Left kidney (tissue), 2 donors: ENCODE data around the gene SLAMF8. TPM values are rescaled to one million over a fixed set of nuclear protein-coding genes. Genes with fewer than 3 reads are reported as not detected.

Experiments used
- DNase-seq: peaks from one replicate; pipeline ENCODE4 v3.0.0-alpha.2; 2013
- polyA plus RNA-seq: library from polyadenylated mRNA; unstranded; fragments of 120-200 nt; gene quantifications from one replicate; pipeline ENCODE4 v1.2.1, GENCODE V29; 2013; ENCODE audit not compliant: insufficient read length

Gene SLAMF8
- polyA plus RNA-seq, 1 donor, result 0.80 TPM

DNA sequence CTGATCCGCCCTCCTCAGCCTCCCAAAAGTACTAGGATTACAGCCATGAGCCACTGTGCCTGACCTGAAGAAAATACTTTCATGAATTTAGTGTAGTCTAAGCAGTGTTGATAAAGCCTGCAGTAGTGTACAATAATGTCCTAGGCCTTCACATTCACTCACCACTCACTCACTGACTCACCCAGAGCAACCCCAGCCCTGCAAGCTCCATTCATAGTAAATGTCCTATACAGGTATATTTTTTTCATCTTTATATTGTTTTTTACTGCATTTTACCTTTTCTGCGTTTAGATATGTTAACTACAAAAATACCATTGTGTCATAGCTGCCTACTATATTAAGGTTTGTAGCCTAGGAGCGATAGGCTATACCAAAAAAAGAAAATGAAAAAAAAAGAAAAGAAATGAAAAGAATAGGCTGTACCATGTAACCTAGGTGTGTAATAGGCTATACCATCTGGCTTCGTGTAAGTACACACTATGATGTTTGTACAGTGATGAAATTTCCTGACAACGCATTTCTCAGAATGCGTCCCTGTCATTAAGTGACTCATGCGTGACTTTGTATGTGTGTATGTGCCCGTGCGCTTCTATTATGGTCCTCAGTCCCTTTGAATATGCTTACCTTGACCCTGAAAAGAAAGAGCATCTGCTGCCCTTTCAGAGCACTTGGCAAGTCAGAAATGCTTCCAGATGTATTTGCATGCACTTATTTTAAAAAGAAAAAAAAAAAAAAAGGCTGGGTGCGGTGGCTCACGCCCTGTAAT lies 9.2 kb upstream of the SLAMF8 start:
- DNase-seq, result no peak

DNA sequence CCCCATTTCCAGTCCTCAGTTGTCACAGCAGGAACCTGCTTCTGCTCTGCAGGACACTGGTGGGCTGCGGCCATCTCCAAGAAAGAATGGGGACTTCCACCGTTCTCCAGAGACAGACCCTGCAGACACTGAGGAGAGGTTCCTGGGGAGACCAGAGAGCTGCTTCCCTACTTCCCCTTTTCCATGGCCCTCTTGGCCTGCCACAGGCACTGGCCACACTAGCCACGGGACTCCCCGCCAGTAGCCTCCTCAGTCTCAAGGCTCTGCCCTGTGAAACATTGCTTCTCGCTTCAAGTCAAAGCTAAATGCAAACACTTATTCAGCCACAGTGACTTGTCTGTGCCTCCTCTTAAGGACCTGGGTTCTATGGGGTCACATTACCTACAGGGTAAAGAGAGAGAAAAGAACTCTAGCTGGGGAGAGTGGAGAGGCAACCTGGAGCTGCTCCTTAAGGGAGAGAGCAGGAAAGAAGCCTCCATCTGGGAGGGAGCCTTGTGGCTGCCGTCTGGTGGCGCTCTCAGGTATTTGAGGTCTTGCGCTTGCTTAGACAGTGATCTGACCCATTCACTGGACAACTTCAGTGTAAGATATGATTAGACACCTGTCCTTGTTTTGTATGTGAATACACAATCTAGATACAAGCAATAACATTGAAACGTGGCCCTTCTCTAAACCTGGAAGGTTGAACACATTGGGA lies 5.4 kb upstream of the SLAMF8 start:
- no peak for DNase-seq

DNA sequence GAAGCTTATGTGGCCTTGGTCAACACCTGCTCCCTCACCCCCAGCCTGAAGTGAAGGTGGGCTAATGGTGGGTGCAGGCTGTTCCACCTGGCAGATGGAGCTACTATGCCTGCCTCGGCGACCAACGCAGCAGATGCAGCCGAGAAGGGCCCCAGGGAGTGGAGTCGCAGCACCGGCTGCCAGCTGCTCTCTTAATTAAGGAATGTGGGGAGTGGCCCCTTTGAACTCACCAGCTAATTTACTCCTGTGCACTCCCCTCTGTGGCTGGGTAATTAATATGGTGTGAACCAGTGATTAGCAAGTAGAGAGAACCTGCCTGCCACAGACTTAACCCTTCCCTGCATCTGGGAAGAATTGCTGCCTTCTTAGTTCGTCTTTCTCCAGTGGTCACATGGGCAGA lies 3.3 kb upstream of the SLAMF8 start:
- DNase-seq, result peak; percentile 50

DNA sequence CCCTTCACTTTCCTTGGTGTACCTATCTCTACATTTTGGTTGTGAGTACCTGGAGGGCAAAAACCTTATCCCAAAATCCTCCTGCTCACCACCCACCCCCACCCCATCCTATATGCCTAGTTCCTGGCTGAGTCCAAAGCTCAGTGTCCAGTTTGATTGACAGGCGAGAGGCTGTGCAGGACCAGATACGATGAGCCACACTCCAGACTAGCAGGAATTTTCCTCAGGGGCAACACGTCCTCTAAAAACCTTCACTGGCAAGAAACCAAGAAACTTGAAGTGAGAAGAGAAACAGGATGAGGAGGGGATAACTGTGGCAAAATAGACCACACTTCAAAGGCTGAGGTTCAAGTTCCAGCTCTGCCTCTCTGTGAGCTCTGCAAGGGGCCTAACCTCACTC lies 1.1 kb upstream of the SLAMF8 start:
- no peak for DNase-seq

DNA sequence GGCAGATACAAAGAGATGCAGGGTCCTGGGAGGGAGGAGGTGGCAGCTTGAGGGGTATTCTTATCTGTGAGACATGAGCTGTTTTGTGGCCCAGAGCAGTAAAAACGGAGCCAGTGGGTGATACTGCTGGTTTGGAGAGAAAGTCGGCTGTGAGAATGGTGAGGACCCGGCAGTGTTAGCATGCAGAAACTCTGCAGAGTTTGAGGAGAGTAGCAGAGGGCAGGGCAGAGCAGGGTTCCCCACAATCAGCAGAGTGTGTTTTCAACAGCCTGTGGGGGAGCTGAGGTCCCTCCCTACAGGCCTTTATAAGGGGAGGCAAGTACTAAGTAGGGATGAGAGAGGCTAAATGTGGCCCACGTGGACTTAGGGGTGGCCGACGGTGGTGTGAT lies 423 bp downstream of the SLAMF8 start:
- DNase-seq, result no peak

DNA sequence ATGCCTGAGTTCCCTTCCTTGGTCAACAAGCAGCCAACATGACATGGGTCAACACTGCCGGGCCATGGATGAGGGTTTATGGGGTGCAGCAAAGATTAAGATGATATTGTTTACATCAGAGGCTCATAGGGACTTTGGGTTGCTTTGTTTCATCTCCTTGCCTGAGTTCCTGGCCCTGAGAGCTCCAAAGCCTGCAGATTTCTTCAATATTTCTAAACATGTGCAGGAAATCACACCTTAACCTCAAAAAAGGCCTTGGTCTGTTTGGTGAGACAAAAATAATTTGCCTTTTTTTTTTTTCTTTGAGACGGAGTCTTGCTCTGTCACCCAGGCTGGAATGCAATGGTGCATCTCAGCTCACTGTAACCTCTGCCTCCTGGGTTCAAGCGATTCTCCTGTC lies 876 bp downstream of the SLAMF8 start:
- no peak for DNase-seq

DNA sequence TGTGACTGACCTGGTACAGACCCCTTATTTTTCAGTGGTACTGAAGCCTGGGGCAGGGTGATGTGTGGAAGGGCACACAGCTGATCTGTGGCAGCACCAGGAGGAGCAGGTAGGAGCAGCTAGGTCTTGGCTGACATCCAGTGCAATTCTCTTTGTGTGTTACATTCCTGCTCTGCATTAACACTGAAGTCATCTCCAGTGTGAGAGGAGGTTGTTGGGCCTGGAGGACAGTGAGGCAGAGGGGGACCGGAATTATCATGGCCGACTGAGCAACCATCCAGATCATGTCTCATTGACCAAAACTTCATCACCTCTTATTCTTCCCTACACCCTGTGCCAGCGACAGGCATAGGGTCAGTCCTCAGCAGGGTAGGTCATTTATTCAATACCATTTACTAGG lies 1.5 kb downstream of the SLAMF8 start:
- no peak for DNase-seq

DNA sequence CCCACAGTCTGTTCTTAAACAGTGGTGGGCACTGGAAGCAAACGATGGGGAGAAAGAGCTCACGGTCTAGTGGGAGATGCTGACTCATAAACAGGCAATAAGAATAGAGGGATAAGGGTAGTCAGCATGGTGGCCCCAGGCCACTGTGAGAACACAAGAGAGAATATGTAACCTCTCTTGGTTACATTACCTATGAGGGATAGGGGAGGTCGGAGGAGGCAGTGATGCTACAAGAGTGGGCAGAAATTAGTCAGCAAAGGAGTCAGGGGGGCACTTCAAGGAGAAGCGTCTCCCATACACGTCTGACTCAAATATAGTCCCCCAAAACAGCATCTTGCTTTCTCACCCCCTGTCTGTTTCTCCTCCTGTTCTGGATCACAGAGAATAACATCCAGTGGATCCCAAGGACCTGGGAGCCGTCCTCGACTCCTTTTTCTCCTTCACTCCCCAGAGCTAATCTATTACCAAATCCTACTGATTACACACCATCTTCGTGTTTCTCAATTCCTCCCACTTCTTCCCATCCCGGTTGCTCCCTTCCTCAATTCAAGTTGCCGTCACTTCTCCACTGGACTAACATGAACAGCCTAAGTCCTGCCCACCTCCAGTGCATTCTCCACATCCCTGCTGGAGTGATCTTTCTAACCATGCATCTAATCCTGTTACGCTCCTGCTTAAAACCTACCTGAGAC lies 2.1 kb downstream of the SLAMF8 start:
- no peak for DNase-seq

DNA sequence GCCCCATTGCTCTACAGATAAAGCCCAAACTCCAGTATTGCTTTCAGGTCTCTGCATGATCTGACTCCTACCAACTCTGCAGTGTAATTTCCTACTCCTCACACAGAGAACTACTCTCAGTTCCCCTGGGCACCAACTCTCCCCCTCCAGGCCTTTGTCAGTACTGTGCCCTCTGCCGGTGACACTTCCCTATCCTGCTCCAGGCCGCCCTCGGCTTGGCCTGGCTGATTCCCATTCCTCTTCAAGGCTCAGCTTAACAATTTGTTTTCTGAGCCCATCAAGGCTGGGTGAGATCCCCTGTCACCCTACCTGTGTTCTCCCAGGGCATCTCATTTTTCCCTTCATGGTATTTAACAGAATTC lies 2.6 kb downstream of the SLAMF8 start:
- DNase-seq, result peak; percentile 17

DNA sequence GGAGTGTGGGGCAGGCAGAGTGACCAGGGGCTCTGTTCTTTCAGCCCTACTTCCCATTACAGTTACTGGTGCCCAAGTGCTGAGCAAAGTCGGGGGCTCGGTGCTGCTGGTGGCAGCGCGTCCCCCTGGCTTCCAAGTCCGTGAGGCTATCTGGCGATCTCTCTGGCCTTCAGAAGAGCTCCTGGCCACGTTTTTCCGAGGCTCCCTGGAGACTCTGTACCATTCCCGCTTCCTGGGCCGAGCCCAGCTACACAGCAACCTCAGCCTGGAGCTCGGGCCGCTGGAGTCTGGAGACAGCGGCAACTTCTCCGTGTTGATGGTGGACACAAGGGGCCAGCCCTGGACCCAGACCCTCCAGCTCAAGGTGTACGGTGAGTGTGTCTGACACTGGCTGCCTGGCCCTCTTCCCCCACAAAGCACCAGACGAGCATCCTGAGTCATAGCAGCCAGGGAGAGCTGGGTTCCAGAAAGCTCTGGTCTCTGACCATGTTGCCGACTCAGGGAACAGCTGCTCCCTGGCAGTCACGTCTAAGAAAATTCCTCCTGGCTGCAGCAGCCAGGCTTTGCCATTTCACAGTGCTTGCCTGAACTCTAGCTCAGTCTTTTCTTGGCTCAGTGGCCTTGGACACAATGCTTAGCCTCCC lies 3.3 kb downstream of the SLAMF8 start:
- DNase-seq, result no peak

DNA sequence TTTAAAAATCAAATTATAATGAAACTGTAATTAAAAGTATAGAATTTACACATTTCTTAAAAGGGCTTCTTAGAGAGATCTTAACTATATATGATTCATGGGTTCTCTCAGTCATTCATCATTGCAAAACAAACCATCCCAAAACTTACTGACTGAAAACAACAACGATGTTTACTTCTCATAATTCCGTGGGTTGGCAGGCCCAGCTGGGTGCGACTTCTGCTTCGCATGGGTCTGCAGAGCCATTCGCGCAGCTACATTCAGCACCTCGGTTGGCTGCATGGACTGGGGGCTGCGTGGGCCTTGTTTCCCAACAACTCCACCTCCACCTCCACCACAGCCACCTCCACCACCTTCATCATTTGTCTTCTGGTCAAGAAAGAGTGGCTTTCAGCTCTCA lies 4.0 kb downstream of the SLAMF8 start:
- DNase-seq, result no peak

DNA sequence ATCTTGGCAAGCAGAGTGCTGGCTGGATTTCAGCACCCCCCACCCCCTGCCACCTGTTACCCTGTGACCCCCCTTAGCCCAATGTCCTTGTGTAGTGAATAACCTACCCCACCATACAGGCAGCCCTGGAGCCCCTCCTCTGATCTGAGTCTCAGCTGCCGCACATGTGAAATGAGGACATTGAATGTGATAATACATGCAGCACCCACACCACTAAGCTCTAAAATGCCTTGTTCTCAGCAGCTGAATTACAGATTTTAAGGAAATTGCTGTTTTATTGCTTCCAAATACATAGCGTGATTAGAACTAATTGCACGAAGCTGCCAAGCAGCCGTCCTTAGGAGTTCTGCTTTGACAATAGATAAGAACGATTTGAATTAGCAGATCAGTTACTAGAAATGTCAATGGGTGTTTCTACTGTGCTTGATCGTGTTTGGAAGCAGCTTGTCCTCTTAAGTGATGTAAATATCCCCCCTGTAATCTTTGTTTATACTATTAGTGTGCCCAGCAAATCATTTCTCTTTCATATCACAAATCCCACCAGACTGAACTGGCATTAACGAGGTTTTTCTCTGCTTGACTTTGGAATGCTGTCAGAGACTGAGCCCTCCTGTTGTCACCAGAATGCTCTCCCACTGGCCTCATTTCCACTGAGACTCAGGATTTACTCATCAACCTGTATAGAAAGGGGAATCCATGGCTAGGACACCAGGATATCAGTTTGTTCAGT lies 4.9 kb downstream of the SLAMF8 start:
- DNase-seq, result no peak

DNA sequence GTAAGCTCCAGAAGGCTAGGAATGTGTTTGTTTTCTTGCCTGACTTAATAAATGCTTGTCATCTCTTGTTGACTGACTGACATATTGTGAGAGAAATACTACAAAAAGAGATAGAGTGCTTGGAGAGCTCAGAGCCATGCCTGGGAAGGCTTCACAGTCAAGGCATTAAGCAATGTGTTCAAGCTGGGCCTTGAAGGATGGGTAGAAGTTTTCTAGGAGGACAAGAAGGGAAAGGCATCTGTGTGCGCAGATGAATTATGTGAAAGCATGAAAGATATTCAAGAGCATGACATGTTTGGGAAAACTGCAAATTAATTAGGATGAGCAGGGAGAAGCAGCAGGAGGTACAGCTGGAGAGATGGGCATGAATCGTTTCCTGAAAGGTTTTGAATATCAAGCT lies 5.6 kb downstream of the SLAMF8 start:
- no peak for DNase-seq

DNA sequence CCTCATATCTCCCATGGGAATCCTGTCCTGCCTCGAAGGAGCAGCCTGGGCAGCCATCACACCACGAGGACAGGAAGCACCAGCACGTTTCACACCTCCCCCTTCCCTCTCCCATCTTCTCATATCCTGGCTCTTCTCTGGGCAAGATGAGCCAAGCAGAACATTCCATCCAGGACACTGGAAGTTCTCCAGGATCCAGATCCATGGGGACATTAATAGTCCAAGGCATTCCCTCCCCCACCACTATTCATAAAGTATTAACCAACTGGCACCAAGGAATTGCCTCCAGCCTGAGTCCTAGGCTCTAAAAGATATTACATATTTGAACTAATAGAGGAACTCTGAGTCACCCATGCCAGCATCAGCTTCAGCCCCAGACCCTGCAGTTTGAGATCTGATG lies 8.7 kb downstream of the SLAMF8 start:
- DNase-seq, result no peak

DNA sequence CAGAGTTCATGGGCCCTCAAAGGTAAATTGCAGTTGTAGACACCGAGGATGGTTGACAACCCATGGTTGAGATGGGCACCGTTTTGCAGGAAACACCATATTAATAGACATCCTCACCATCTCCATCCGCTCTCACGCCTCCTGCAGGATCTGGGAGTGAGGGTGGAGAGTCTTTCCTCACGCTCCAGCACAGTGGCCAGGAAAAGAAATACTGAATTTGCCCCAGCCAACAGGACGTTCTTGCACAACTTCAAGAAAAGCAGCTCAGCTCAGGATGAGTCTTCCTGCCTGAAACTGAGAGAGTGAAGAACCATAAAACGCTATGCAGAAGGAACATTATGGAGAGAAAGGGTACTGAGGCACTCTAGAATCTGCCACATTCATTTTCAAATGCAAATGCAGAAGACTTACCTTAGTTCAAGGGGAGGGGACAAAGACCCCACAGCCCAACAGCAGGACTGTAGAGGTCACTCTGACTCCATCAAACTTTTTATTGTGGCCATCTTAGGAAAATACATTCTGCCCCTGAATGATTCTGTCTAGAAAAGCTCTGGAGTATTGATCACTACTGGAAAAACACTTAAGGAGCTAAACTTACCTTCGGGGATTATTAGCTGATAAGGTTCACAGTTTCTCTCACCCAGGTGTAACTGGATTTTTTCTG lies 9.3 kb downstream of the SLAMF8 start:
- DNase-seq, result no peak

DNA sequence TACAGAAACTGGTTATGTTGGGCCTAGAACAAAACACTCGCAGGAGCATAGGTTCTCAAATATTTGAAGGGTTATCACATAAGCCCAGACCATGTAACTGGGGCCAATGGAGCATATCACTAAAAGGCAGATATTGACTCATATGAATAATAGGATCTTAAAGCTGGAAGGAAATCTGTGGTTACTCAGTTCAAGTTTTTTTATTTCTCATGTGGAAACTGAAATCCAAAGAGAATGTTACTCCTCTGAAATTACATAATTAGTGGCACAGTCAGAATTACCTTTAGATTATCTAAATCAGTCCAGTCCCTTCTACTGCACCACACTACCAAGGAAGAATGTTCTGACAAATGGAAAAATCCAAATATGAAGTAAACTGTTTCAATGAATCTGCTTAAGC lies 12.0 kb downstream of the SLAMF8 start:
- DNase-seq, result no peak

DNA sequence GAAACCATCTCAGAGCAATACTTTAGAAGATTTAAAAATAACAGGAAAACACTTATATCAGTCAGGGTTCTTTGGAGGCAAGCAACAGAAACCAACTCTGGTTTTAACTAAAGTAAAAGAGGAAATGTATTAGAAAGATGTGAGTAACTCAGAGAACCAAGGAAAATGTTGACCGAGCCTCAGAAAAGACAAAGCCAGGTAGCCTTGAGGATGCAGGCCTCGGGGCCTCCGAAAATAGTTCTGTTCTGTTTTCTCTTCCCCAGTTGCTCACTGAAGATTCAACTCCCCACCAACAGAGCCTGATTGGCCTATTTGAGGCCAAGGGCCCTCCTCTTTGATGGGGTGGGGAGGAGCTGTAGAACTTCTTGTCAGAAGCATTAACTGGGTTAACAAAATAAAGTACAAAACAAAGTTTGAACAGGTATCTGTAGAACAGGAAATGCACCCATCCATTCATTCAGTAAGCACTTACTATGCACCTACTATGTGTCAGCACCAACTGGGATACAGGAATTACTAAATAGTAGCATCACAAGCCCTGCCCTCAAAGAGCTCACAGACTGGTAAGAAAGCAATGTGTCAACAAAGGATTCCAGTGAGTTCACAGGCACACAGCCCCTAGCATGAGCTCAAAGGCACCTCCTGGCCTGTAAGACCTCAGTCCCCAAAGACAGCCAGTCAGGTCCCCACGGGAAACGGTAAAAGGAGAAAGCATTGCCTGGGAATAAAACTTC lies 12.6 kb downstream of the SLAMF8 start:
- no peak for DNase-seq

DNA sequence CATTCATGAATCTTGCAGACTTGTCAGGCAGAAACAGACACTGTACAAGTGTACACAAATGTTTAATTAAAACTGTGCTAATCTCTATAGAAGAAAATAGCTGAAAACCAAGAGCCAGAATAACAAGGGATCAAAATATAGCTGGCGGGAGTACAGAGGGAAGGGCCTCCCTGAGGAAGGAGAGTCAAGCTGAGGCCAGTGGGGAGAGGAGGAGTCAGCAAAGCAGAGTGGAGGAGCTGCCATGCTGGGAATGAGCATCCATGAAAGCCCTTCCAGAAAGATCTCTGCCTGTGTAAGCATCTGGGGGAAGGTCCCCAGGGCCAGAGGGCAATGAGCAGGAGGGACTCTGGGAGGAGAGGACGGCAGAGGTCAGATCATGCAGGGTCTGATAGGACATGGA lies 15.1 kb downstream of the SLAMF8 start:
- DNase-seq, result peak; percentile 17

DNA sequence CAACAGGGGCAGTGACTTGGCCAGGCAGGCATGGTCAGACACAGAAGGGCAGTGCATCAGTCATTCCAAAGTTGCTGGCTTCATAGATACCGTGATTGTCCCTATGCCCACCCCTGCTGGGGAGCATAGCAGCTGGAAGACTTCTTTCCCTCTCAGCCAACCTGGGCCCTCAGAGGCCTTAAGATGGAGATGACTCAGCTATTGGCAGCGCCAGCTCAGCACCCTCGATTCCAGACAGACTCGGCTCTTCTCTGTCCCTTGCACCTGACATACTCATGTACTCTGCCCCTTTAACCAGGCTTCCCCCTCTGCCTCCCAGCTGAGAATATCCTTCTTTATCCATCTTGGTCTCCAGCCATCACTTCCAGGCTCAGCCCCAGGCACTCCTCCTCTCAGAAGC lies 16.8 kb downstream of the SLAMF8 start:
- DNase-seq, result no peak

DNA sequence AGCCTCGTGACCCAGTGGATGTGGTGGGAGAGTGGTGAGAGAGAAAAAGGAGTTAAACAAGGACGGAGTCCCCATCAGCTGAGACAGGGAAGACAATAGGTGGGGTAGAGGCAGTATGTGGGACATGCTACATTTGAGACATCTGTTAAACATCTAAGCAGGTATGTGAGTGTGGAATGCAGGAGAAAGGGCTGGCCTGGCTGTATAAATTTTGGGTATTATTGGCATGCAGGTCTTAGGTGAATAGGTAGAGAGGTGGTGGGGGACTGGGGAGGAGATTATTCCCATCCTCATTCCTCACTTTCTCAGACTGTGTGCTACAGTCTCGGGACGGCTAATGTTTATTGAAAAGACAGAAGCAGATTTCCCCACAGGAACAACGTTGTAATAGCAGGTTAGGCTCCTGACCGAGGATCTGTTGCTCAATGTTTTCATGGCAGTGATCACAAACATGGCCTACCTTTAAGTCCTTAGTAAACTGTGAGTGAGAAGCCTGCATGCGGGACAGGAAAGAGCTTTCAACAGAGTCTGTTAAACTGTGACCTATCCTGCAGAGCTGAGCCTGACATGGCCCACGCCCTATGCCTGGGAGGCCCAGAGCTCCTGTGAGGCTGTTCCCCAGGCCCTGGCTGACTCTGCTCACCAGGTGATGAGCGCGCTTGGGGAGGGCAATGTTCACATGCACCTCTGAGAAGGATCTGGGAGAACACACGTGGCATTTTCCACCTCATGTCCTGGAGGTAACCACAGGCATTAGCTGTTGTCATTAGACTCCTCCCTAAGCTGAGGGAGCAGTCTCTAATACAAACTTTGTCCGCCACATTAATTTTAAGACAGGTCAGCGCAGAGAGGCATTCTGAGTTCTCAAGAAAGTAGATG lies 19.3 kb downstream of the SLAMF8 start:
- no peak for DNase-seq
